Smooth muscle cell of the brain vasculature (primary cell): ENCODE measurements around the gene SUSD1.

ENCODE experiments used
- DNase-seq: peaks from one replicate; pipeline ENCODE4 v3.0.0-alpha.2; 2012; ENCODE audit warnings: low read depth, low spot score

SUSD1 gene

DNA sequence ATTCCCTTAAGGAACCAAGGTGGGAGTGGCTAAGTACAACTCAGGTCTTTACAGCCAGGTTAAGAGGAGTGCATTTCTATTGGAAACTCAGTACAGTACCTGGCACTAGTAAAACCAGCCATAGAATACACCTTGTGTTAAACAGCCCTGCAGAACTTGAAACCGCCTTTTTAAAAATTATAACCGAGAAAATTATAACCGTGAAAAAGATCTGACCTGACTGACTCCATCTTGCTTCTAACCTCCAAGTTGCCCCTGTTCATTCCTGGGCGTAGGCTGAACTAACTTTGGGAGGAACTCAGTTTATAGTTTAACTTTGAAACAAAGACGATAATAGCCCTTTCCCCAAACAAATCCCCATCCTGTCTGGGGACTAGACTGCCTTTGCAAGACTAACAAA is 132.3 kb downstream of the SUSD1 start:
- DNase-seq: no peak

DNA sequence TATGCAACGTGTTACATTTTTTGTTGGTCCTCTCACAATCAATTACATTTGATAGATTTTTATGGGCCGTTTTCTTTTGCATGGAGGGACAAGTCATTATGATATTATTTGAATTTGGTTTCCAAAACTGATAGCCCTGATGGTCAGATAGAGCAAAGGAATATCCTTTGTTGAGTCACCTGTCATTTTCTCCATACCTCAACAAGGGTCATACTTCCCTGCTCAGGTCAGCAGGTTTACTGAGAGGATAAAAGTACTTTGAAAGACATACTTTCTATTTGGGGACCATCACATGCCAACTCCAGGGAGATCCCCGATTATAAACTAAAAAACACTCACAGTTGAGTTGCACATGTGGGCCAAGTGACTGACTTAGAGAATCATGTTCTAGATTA is 132.9 kb downstream of the SUSD1 start:
- DNase-seq: no peak

DNA sequence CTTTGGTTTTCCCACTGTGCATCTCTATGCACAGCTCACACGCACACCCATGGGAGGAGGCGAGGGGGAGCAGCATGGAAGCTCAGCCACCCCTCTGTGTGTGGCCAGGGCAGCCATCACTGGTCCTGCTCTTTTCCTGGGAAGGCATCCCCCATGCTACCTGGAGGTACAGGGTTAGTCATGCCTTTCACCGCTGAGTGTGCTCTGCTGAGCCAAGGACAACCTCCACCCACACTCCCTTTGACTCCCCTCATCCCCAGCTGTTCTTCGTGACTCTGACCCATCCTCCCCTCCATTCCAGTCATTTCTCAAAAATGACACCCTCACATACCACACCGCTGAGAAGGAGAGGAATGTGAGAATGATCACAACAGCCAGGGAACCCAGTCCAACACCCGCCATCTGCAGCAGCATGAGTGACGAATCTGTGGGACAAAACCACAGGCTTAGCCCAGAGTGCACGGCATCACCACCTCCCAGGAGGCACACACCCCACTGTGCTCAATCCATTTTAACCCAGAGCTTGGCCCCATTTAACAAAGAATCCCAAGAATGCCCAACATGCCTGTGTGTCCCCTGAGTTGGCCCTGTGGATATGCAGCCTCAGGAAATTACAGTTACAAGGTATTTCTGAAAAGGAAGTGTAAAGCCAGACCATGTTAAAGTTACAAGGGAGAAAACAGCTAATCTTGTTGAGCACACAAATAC is 133.4 kb downstream of the SUSD1 start:
- DNase-seq: peak; percentile 79

DNA sequence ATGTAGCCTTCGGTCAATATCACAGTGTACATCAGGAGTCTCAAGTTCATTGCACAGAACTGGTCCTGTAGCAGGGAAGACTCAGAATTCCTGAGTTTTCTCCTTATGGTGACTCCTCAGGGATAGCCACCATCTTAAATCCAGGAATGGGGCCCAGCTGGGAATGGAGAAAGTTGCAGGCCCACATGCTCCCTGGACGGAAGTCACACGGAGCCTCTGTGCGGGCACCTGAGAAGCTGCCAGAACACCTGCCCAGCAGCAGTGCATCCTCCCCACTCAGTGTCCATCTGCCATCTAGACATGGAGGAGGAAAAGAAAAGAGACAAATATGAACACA is 133.9 kb downstream of the SUSD1 start:
- DNase-seq: no peak

DNA sequence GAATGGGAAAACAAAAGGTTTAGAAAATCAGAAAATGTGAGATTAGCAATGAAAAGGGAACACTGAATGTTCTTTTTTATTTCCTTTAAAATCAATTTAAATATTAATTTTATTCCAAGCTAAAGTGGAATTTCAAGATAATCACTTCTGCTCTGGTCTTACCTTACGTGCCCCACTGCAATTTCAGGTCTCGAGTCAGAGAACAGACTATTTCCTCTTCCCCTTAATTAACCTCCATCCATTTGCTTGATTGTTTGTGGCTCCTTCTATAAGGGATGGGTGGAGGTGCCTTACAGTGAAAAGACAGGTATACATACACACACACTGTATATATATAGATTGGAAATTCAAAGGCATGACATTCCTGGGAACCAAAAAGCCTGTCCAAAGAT is 137.1 kb downstream of the SUSD1 start:
- no peak for DNase-seq

DNA sequence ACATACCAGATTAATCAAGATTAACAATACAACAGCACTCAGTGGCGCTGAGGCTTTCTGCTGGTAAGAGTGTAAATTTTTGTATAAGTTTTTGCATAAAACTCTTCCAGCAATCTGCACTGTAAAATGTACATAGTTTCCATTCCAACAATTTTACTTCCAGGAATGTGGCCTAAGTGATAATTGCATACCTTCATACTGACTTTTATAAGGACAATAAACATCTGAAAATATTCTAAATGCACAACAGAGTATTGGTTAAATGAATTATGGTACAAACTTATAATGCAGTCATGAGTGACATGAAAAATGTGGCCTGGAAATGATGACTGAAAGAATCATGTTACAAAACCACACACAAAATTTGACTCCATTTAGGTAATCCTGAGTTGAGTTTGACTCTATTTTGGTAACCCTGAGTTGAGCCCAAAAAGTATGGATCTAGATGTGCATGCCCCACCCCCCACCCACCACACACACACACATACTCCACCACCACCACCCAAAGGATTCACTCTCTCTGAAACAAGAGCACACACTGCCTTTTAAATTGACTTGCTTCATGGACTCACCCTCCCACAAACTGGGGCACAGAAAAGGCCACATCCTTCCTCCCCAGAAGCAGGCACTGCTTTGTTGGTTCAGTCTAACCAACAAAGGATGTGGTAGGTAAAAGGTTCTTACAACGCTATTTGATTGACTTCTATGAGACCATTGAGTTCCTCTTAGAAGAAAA is 137.6 kb downstream of the SUSD1 start:
- DNase-seq: no peak

DNA sequence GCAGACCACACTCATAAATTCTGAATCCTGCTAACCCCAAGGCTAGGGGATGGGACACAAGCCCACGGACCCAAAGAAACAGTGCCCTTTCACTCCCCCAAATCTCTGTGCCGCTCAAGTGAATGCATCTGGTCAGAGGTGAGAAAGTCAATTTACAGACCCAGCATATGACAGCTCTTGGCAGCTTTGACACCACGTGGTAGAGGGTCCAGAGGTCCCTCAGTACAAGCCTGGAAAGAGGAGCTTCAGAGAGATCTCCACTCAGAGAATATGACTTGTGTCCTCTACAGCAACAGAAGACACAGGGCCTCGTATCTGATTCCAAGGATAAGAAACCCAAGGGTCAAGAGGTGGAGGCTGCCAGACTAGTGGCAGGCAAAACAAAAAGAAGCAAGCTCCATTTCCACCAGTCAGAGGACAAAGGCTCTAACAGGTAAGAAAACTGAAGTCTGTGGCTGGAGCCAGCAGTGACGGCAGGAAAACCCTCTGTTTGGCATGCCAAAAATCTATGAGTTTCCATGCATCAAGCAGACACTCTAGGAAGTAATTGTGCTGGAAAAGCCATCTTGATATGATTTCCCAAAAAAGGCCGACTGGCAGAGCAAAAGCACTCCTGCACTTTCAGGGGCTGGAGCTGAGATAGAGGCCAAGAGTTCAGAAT is 139.8 kb downstream of the SUSD1 start:
- DNase-seq: no peak

DNA sequence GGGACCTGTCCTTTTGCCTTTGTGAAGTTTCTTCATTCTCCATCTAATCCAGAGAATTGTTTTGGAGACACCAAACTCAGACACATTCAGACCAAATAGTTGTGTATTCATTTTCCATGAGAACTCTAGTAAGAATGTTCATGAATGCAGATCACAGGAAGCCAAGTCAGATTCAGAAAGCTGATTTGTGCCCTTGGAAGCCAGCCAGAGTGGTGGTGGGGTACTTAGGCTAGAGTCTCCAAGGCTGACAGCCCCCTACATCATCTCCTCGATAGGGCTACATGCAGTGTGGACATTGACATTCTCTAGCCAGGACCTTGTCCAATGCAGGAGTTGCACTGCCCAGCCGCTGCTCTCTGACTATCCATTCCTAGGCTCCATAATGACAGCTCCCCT is 140.9 kb downstream of the SUSD1 start:
- no peak for DNase-seq

DNA sequence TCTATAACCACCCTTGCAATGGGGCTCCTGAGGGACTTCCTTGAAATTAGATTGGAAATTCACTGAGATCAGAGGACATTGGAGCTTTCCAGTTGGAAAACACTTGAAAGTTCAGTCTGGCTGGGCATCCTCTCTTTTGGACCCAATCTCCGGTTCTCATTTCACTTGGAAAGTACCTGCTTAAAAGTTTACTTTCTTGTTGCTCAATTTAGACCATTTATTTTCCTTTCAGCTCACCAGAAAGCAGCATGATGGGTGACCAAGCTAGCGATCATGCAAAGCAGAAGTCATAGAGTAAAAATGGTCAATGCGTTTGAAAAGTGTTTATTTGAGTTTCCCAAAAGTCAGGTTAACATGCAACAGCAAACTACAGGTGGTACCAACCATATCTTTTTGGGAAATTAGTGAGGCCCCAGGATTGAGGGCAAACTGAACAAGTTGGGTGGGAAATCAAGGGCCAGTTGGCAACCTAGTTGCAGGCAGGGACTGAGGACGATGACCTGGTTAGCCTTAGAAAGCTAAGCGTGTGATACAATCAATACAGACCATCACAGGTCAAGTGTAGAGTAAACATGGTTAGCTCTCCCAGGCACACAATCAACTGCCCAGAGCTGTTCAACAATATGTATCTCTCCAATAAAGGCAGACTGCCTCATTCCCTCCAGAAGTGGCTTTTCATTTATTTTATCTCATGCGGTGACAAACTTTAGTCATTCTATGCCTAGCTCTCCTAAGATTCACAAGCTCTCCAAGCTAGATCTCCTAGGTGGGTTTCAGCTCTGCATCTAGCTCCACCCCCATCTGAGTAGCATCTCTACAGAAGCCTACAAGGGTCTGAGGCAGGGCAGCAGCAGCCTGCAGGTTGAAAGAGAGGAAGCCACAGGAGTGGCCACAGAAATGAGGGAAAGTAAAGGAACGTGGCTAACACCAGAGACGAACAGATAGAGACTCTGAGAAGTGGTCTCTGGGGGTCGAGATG is 141.6 kb downstream of the SUSD1 start:
- DNase-seq: no peak

DNA sequence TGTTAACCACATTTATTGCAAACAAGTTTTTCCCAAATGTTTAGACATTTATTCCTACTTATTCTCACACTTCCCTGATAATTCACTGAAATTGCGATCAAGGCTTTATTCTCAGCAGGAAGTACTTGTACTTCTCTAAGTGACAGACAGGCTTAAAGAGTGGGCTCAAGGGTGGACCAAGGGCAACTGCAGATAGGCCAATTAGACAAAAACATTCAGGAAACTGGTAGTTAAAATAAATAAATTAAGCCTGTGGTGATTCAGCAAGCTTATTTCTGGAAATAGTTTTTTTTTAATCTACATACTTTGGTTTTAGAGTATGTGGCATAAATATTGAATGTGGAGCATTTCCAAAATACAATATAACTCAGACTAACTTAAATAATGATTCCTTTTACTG is 142.4 kb downstream of the SUSD1 start:
- DNase-seq: no peak

DNA sequence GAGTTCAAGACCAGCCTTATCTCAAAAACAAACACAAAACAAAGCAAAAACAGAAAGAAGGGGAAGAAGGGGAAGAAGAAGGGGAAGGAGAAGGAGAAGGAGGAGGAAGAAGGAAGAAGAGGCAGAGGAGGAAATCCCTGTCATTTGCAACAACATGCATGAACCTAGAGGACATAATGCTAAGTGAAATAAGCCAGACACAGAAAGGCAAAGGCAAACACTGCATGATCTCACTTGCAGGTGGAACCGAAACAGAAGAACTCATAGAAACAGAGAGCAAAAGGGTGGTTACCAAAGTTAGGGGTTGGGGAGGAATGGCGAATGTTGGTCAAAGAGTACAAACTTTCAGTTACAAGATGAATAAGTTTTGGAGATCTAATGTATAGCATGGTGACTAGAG is 143.1 kb downstream of the SUSD1 start:
- no peak for DNase-seq

DNA sequence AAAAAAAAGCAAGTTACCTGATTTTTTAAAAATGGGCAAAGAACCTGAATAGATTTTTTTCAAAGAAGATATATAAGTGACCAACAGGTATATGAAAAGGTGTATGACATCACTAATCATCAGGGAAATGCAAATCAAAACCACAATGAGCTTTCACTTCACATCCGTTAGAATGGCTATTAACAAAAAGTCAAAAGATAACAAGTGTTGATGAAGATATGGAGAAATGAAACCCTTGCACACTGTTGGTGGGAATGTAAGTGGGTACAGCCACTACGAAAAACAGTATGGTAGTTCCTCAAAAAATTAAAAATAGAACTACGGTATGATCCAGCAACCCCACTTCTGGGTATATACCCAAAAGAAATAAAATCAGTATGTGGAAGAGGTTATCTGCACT is 143.7 kb downstream of the SUSD1 start:
- no peak for DNase-seq

DNA sequence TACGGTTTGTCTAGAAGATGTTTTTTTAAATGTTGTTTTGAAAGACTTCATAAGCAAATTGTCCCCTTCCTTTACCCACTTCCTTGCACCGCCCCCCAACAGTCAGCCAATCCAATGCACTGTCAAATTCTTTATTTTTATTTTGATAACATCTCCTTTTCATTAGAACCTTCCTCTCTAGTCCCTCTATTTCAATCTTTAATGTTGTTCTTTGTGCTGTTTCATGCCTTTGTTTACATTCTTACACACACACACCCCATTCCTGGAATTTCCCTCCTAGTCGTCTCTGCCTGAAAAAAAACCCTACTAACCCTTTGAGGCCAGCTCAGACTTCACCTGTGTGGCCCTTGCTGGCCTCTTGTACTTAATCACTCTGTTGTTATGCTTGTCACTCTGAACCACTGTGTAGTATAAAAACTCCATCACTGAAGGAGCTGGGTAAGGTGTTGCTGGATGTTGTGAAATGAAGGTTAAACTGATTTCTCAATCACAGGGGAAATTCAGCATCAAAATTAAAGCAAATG is 145.1 kb downstream of the SUSD1 start:
- no peak for DNase-seq

DNA sequence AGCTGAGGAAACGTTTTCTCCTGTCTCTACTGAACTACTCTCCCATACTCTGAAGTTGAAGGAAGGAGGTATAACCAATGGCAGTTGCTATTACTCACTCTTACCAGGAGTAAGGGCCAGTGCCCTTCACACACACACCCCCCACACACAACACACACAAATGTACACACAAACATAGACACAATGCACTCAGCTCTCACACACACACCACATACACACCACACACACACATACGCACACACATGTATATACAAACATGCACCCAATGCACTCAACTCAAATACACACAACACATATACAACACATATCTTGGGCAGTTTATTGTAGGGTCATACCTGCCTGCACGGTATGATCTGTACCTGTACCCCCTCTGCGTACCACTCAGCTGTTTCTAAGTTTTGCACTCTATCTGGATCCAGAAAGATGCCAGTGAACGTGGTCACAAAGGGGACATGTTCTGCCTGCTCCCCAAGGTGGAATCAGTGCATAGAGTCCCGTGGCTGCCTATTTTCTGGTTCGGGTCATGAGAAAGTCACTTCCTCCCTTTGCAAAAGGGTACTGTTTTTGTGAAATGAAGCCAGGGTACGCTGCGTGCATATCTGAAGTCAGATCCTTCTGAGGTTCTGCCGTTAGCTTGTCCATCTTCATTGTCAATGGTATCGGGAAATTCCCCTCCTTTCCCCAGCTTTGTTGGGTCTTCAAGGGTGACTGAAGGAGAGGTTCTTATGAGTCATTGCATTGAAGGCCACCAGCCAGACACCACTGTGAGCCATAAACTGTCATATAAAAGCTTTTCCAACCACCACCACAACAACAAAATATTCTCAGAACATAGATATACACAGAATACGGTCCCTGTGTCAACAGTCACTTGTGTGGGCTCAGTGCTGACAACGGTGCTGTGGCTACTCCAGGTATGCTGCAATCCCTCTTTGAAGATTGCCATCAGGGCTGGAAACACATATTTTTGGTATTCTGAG is 146.6 kb downstream of the SUSD1 start:
- no peak for DNase-seq

DNA sequence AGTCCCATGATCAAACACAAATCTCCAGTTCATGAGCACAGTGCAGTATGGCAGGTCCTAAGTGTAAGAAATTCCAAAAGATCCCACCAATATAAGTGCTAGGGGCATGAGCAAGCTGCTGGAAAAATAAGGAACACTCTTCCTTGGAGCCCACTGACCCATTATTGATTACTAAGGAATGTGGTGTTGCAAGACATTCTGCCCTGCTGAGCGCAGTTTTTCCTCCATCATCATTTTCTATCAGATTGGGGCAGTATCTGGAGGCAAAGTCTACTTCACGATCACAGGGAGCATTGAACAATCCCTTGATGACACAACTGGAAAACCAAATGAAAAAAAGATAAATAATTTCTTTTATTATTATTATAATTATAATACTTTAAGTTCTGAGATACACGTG is 149.2 kb downstream of the SUSD1 start:
- DNase-seq: no peak

DNA sequence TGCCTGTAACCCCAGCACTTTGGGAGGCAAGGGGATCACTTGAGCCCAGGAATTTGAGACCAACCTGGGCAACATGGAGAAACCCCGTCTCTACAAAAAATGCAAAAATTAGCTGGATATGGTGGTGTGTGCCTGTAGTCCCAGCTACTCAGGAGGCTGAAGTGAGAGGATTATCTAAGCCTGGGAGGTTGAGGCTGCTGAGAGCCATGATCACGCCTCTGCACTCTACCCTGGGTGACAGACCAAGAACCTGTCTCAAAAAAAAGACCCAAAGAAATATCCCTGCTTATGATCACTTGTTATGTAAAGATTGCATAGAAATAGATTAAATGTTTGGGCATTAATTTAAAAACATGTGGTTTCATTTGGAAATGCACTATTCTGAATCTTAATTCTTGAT is 153.4 kb downstream of the SUSD1 start:
- DNase-seq: no peak

DNA sequence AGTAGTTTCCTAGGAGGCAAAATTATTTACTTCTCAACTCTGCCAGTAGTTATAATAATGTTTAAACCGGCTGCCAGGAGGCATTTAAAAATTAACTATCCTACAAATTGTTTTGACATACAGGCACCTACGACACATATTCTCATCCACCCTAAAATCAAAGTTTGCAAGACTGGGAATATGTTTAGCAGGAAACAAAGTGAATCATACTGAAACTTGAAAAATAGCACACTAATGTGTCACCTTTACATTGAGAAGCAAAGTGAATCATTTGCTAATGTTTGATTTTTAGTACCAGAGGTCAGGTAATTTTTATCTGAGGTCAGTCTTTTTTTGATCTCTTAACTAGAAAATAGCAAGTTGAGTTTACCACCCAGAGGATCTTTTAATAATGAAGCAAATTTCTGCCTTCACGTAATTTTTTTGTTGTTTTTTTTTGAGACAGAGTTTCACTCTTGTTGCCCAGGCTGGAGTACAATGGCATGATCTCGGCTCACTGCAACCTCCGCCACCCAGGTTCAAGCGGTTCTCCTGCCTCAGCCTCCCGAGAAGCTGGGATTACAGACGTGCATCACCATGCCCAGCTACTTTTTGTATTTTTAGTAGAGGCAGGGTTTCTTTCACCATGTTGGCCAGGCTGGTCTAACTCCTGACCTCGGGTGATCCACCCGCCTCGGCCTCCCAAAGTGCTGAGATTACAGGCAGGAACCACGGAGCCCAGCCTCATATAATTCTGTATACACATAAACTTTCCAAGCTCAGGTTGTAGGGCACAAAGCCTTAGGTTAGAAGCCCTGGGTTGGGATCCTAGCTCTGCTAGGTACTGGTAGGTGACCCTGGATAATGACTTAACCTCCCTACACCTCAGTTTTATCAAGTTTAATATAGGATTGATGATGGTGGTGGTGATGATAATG is 154.2 kb downstream of the SUSD1 start:
- DNase-seq: no peak

DNA sequence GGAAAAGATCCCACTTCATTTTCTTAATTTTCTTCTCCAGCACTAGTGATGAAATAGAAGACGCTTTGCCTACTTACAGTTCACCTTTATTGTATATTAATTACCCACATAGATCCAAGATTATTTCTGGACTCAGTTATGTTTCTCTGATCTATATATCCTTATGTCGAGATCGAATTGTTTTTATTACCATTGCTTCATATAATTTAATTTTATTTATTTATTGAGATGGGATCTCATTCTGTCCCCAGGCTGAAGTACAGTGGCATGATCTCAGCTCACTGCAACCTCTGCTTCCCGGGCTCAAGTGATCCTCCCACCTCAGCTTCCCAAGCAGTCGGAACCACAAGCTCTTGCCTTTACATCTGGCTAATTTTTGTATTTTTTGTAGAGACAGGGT is 157.2 kb downstream of the SUSD1 start:
- no peak for DNase-seq

DNA sequence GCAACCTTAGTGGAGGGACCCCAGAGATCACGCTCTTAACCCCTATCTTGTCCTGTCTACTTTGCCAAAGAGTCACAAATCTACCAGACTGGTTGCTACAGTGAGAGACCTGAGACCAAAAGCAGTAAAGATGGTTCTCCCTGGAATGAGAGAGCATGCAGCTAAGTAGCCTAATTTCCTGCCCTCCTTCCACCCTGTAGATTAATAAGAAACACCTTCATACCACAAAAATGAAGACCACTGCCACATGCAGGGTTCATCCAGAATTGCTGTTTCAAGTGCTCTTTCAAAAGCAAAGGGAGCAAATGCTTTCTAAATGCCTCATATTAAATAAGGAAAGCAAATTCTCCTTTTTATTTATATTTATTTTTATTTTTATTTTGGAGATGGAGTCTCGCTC is 159.4 kb downstream of the SUSD1 start:
- DNase-seq: no peak
